Right lobe of liver (tissue), 4 donors: ENCODE data around the gene PAPOLG.

ENCODE experiments used
- POLR2A ChIP-seq: fragments of 450-650 bp; IDR thresholded peaks from one replicate; pipeline ENCODE4 v1.6.1; 2017; ENCODE audit warnings: antibody characterized with exemption, mild to moderate bottlenecking
- TF ChIP-seq, protein P1 (sequence below), 4 donors: fragments of 200-600 bp in 3 of 4; fragments of 450-650 bp in 1 of 4; IDR thresholded peaks; one replicate each; pipeline versions ENCODE4 v1.5.1 to v1.8.0; 2016 to 2022; ENCODE audit warnings: antibody characterized with exemption in 4 of 4, mild to moderate bottlenecking in 2 of 4
- donor health status: DM: no; HTN: no; CAD: no.
- donor health status: DM: no; HTN: no; CAD: no.
- donor health status: DM: no; HTN: yes; CAD: no.

- TF ChIP-seq, protein P1, sequence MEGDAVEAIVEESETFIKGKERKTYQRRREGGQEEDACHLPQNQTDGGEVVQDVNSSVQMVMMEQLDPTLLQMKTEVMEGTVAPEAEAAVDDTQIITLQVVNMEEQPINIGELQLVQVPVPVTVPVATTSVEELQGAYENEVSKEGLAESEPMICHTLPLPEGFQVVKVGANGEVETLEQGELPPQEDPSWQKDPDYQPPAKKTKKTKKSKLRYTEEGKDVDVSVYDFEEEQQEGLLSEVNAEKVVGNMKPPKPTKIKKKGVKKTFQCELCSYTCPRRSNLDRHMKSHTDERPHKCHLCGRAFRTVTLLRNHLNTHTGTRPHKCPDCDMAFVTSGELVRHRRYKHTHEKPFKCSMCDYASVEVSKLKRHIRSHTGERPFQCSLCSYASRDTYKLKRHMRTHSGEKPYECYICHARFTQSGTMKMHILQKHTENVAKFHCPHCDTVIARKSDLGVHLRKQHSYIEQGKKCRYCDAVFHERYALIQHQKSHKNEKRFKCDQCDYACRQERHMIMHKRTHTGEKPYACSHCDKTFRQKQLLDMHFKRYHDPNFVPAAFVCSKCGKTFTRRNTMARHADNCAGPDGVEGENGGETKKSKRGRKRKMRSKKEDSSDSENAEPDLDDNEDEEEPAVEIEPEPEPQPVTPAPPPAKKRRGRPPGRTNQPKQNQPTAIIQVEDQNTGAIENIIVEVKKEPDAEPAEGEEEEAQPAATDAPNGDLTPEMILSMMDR (IDR thresholded peaks at IDR 0.05): no peak
- no peak for TF ChIP-seq POLR2A
Measured at GRCh38 chr2:60719331-60719730, 36.7 kb upstream of the PAPOLG start.
